Measurements from ENCODE around the gene RGS18.

DNA sequence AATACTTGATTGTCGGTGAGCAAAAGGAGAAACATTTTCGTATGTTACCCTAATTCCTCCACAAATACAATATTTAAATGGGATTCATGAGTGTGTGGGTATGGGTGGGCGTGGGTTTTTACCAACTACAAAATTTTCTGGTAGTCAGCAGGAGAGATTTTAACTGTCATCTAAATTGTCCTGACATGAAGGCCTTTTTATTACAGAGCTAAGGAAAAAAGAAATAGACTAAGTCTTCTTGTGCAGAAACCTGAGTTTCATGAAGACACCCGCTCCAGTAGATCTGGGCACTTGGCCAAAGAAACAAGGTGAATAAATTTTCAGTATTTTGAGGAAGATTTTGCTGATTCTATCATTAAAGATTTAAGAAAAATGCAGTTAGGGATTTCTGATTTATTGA, 752 bp downstream of the RGS18 start:
- TF ChIP-seq, protein P1, sequence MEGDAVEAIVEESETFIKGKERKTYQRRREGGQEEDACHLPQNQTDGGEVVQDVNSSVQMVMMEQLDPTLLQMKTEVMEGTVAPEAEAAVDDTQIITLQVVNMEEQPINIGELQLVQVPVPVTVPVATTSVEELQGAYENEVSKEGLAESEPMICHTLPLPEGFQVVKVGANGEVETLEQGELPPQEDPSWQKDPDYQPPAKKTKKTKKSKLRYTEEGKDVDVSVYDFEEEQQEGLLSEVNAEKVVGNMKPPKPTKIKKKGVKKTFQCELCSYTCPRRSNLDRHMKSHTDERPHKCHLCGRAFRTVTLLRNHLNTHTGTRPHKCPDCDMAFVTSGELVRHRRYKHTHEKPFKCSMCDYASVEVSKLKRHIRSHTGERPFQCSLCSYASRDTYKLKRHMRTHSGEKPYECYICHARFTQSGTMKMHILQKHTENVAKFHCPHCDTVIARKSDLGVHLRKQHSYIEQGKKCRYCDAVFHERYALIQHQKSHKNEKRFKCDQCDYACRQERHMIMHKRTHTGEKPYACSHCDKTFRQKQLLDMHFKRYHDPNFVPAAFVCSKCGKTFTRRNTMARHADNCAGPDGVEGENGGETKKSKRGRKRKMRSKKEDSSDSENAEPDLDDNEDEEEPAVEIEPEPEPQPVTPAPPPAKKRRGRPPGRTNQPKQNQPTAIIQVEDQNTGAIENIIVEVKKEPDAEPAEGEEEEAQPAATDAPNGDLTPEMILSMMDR (IDR thresholded peaks at IDR 0.05), result no peak
- TF ChIP-seq POLR2AphosphoS5 (IDR thresholded peaks at IDR 0.05) (no peak), POLR2A (IDR thresholded peaks at IDR 0.05) (no peak)
